ENCODE results near the gene KIF26A.
"Not testable (repeated sequence)": the region's sequence is repeated elsewhere in the genome, so short reads cannot be mapped to it uniquely, and the experiment has no call there.

The KIF26A gene

DNA sequence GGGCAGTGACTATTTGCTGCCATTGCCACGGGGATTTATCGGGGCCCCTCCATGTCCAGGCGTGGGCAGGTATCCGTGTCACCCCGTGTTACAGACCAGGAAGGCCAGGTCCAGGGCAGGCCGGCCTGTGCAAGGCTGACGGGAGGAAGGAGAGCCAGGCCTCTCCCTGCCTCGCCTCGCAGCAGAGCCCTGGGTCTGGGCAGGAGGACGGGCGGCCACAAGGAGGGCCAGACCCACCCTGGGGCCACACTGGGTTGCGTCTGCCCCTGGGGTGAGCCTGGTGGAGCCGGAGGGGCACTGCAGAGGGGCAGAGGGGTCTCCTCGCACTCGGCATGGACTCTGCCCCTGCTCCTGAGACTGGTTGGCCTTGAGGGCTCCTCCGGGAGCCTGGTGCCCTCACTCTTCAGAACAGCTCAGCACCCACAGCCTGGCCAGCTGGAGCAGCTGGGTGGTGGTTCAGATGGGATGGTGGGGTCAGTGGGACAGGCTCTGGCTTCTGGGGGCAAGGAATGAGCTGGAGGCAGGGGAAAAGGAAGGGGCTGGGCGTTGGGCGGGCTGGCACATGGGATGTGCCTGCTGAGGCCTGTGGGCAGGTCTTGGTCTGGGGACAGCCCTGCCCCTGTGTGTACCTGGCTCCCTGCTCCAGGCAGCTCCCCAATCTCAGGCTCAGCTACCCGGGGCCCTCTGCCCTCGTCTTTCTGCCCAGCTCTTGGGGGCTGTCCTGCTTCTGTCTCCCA is 53.9 kb downstream of the KIF26A start:
- DNase-seq (ENCODE audit: low read depth), result no peak

- no peak for DNase-seq (ENCODE audit: low read depth)
These were observed 54.5 kb downstream of the KIF26A start for GRCh38 chr14:104192883-104193245.

DNA sequence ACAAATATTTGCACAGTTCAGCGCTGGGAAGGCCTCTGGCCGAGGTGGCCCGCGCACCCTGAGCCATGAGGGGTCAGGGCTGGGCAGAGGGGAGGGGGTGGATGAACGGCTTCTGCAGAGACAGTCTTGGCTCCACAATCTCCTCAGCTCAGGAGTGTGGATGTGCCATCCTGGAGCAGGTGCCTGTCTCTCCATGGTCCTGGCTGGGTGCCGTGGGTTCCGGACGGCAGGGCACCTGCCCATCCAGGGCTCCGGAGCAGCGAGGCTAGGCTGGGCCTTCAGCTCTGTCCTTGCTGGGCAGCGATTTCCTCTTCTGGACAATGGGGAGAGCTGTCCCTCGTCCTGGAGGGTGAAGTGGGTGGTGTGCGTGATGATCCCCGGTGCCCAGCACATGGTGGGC is 55.6 kb downstream of the KIF26A start:
- DNase-seq (ENCODE audit: low read depth), result no peak

- DNase-seq (ENCODE audit: low read depth), result no peak
These were observed 56.3 kb downstream of the KIF26A start for GRCh38 chr14:104194716-104195115.

DNA sequence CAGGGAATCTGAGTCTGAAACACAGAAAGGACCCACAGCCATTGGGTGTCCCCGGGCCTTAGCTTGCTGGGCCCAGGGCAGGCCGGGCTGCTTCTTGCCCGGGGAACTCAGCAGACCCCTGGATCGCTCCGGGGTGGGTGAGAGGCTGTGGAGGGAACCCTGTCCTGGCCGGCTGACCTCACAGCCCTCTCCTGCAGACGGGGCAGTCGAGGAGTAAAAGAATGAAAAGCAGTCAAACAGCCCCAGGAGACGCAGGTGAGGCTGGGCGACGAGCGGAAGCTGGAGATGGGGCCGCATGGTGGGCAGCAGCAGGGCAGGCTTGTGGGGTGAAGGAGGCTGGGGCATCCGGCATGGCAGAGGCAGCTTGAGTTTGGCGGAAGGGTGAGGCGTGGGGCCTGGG is 57.0 kb downstream of the KIF26A start:
- DNase-seq (ENCODE audit: low read depth), result no peak

- DNase-seq (ENCODE audit: low read depth), result no peak
These were observed 57.5 kb downstream of the KIF26A start for GRCh38 chr14:104195878-104196277.

DNA sequence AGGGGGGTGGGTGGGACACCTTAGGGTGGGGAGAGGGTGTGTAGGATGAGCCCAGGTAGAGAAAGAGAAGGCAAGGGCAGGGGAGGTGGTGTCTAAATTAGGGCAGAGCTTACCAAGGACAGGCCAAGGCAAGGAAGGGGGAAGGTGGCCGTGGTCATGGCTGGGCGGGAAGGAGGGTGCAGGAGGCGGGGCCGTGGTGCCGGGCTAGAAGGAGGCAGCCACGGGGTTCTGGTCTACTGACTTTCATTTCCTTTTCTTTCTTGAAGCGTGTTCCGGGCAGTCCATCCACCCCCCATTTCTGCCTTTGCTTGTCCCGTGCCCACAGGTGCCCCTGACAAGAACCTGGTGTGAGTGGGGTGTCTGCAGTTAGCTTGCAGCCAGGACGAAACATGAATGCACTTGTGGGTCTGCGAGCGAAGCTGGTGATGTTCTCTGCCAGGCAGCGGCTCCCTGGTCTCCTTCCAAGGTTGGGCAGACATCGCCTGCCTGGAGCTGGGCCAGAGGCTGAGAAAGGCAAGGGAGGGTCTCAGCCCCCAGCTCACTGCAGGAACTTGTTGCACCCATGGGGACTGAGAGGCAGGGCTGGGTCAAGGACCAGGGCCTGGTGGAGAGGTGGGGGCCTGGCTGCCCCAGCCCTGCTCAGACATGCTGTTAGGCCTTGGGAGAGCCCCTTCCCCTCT is 58.2 kb downstream of the KIF26A start:
- DNase-seq (ENCODE audit: low read depth), result no peak

GRCh38 chr14:104197449-104198247 is 59.3 kb downstream of the KIF26A start:
- no peak for DNase-seq (ENCODE audit: low read depth)

DNA sequence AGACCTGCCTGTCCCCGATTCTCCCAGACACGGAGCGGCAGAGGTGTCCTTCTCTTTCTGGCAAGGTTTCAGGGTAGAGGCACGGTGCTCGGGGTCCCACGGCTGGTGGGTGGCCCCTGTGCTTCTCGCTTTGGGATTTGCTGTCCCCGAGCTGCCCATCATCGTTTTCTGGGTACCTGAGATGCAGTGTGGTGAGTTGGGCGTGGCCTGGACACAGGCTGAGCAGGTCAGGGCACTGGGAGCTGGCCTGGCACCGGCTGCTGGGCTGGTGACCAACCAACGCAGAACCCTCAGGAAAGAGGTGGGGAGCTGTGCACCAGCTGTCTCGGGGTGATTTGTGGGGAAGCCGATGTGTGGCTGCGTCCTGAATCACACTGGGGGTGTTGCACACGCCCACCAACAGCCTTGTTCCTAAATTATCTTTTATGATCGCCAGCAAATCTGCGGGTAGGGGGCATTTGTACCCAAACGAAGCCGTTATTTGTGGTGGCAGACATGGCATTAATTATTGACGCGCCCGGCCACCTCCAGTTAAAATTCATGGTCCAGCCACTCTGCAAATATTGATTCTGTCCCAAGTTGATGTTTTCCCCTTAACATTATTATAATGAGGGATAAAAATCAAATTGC is 61.0 kb downstream of the KIF26A start:
- DNase-seq (ENCODE audit: low read depth), result no peak

- DNase-seq (ENCODE audit: low read depth), result no peak
These were observed 61.7 kb downstream of the KIF26A start for GRCh38 chr14:104200106-104200505.

- no peak for DNase-seq (ENCODE audit: low read depth)
These were observed 62.2 kb downstream of the KIF26A start for GRCh38 chr14:104200591-104200990.

DNA sequence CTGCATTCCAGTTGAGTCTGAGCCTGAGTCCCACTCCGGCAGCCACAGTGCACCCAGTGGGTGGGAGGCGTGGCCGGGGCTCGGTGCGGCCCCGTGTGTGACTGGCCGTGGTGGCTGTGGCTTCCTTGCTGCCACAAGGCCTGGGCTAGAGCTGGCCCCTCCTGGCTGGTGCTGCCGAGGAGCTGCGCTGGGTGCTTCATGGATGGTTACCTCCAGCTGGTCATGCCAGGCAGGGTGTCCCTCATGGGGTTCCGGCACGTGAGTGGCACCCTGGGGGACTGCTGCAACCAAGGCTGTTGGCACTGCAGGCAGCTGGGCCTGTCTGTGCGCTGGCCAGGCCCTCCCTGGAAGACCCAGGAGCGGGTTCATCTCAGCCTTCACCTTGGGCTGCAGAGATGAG is 62.7 kb downstream of the KIF26A start:
- no peak for DNase-seq (ENCODE audit: low read depth)

GRCh38 chr14:104201496-104201895 is 63.1 kb downstream of the KIF26A start:
- DNase-seq (ENCODE audit: low read depth), result no peak

DNA sequence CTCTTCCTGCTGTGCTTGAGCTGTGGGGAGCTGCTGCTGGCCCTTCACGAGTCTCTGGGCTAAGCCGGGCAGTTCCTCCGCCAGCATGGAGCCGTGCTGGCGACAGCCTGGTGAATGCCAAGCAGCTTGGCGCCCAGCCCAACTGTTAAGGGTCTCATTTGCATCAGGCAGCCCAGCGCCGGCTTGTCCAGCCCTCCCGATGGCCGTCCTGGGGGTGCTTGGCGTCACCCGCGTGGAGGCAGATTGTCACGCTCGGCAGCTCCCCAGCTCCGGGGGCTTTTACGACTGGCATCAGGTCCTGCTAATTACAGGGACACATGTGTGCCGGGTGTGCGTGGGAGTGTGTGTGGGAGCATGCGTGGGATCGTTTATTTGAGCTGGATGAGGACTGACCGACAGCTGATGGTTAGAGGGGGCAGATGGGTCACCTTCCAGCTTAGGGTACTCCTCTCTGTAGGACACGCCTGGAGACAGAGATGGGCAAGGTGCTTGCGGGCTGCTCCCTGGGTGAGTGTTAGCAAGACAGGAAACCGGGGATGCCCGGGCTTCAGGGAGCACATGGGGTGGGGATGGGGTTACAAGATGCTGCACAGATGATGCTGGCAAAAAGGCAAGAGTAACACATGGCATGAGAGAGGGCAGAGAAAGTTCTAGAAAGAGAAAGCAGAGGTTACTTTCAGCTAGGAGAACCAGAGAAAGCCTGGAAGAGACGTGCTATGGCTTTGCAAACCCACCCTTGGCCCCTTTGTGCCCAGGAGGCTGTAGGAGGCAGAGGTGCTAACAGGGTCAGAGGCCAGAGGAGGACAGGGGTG is 64.1 kb downstream of the KIF26A start:
- DNase-seq (ENCODE audit: low read depth), result no peak

GRCh38 chr14:104203071-104203425 is 64.7 kb downstream of the KIF26A start:
- DNase-seq (ENCODE audit: low read depth), result no peak

GRCh38 chr14:104204660-104205149 is 66.3 kb downstream of the KIF26A start:
- DNase-seq (ENCODE audit: low read depth), result no peak

- DNase-seq (ENCODE audit: low read depth), result no peak
These were observed 67.4 kb downstream of the KIF26A start for GRCh38 chr14:104205781-104206180.

DNA sequence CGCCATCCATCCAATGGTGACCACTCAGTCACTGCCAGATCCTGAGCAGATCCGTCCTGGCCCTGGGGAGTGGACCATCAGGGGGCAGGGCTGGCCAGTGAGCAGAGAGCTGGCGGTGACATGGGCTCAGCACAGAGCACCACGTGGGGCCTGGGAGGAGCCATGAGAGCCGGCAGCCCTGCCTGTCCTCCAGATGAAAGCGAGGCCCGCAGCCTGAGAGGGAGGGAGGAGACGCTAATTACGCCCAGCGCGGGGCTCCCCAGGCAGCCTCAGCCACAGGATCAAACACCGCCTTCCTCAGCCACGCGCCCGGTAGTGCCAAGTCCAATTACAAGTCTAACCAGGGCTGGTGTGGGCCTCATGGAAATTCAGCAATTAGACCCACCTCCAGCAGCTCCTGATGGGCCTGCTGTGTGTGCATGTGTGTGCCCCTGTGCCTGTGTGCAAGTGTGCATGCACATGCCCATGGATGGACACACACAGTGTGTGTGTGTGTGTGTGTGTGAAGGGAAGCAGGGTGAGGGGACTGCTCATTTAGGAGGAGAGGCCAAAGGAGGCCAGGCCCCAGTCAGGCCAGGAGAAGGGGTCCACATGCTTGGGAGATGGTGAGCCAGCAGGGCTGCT is 68.0 kb downstream of the KIF26A start:
- DNase-seq (ENCODE audit: low read depth), result no peak

DNA sequence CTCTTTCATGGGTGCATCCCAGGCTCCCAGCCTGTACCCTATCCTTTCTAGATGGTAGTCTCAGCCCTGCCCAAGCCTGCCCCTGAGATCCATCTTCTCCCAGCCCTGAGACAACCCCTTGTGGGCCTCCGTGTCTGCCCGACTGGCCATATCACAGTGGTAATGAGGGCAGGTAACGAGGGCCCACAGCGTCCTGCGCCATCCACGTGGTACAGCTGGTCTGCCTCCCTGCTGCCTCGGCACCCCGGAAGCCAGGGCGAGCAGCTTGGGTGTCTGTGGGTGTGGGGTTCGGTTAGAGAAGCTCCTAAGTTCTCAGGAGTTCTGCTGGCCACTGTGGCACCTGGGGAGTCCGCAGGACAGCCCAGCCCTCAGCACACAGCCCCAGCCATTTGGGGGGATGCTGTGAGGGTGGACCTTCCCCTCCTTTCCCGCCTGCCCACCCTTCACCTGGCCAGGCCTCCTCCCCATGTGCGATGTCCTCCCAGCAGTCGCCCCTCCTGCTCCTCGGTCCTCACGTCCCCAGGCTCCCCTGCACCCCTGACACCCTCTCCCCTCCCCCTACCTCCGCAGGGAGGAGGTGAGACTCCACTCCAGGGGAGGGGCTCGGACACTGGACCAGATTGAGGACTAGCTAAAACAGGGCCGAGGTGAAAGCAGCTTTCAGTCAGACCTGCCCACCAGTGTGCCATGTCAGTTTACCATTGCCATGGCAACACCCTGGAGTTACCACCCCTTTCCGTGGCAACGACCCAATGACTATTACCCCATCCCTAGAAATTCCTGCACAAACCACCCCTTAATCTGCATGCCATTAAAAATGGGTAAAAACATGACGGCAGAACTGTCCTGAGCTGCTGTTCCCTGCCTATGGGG is 69.0 kb downstream of the KIF26A start:
- no peak for DNase-seq (ENCODE audit: low read depth)

DNA sequence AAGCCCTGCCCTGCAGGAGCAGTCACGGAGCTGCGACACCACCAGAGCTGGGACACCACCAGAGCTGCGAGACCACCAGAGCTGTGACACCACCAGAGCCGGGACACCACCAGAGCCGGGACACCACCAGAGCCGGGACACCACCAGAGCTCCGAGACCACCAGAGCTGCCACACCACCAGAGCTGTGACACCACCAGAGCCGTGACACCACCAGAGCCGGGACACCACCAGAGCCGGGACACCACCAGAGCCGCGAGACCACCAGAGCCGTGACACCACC is 69.6 kb downstream of the KIF26A start:
- not testable (repeated sequence) for DNase-seq (ENCODE audit: low read depth)
